Activated CD4-positive, alpha-beta T cell treated with anti-CD3 and anti-CD28 coated beads, Interleukin-2, amount 50 U/mL, for 16 hours (primary cell): ENCODE measurements around the gene CLDN15.
"Not testable (repeated sequence)": the region's sequence is repeated elsewhere in the genome, so short reads cannot be mapped to it uniquely, and the experiment has no call there.

ENCODE experiments used
- DNase-seq: peaks from one replicate; pipeline ENCODE4 v3.0.0-alpha.2; 2020

Gene CLDN15, protein sequence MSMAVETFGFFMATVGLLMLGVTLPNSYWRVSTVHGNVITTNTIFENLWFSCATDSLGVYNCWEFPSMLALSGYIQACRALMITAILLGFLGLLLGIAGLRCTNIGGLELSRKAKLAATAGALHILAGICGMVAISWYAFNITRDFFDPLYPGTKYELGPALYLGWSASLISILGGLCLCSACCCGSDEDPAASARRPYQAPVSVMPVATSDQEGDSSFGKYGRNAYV

DNA sequence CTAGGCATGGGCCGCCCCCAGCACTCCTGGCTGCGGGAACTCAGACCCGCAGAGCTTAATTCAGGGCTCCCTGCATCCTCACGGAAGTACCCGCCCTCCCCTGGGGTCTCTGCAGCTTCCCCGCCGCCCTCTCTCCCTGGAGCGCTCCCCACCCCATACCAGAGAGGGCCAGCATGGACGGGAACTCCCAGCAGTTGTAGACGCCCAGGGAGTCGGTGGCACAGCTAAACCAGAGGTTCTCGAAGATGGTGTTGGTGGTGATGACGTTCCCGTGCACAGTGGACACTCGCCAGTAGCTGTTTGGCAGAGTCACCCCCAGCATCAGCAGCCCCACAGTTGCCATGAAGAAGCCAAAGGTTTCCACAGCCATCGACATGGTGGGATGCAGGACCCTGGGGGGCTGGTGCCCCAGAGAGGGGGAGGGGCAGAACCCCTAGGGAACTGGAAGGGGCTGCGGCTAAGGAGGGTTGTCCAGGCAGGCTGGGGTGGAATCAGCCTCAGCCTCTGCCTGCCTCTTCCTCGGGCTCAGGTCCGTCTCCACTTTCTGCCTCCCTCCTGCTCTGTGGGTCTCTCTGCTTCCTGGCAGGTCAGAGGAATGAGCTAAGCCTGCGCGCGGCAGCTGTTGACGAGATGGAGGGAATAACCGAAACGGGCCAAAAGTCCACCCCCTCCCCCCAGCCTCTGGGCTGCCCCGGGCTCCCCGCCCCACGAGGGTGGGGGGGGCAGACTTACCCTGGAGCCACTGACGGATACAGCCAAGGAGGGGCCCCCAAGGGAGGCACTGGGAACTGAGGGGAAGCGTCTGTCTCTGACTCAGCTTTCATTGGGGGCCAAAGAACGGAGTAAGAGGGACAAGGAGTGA is at the start of gene CLDN15:
Gene CLDN15, minus strand, starts transcription at position 597 of the 862 bp plus-strand sequence. Its CDS starts 221 bp downstream, at position 376.
- DNase-seq: no peak

DNA sequence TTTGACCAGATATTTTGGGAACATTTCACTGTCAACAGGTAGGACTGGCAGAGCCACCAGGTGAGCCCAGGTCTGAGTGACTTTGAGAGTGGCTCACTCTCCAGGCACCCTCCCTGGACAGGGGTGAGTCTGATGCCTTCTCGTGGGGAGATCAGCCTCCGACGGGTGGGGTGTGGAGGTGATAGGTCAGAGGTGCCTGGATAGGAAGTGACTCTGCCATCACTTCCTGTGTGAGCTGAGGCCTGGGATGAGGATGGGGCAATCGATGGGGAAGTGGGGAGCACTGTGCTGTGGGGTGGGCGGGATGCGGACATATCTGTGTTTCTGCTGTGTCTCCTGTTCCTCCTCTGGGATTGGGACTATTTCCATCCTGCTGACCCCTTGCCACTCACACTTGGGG is 49.4 kb upstream of the CLDN15 start:
- DNase-seq: no peak

DNA sequence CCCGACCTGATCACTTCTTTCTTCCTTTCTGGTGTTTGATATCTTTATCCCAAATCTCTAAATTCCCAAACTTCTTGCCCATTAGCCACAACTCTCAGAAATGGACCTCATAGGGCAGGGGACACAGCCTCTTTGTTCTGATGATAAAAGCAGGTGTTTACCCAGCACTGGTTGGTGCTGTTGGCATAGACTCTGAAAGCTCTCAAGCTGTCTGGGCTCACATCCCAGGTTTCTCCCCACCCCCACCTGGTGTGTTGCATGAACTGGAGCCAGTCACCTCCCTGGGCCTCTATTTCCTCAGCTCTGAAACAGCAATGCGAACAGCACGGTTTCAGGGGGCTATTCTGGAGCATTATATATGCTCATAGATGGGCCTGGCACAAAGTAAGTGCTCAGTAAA is 48.3 kb upstream of the CLDN15 start:
- DNase-seq: not testable (repeated sequence)

DNA sequence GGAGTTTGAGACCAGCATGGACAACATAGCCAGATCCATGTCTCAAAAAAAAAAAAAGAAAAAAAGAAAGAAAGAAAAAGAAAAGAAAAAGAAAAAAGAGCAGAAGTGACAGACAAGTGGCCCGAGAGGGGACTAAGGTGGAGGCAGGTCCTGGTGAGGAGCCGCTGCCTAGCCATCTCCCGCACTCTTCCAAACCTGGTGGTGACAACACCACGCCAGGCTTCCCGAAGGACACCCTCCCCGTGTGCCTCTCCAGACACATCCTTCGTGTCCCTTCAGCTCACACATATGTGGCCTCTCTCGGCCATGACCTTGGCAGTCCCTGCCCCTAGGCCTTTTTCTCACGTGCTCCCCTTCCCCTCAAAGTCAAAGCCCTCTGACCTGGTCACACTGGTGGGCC is 47.6 kb upstream of the CLDN15 start:
- DNase-seq: no peak

DNA sequence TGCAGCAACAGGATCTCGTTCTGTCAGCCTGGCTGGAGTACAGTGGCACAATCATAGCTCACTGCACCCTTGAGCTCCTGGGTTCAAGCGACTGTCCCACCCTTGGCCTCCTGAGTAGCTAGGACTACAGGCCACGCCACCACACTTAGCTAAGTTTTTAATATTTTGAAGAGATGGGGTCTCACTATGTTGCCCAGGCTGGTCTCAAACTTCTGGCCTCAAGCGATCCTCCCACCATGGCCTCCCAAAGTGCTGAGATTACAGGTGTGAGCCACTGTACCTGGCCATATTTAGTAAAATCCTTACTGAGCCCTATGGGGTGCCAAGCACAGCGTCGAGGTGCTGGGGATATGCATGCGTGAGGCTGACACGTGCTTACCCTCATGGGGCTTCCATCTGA is 43.3 kb upstream of the CLDN15 start:
- not testable (repeated sequence) for DNase-seq

DNA sequence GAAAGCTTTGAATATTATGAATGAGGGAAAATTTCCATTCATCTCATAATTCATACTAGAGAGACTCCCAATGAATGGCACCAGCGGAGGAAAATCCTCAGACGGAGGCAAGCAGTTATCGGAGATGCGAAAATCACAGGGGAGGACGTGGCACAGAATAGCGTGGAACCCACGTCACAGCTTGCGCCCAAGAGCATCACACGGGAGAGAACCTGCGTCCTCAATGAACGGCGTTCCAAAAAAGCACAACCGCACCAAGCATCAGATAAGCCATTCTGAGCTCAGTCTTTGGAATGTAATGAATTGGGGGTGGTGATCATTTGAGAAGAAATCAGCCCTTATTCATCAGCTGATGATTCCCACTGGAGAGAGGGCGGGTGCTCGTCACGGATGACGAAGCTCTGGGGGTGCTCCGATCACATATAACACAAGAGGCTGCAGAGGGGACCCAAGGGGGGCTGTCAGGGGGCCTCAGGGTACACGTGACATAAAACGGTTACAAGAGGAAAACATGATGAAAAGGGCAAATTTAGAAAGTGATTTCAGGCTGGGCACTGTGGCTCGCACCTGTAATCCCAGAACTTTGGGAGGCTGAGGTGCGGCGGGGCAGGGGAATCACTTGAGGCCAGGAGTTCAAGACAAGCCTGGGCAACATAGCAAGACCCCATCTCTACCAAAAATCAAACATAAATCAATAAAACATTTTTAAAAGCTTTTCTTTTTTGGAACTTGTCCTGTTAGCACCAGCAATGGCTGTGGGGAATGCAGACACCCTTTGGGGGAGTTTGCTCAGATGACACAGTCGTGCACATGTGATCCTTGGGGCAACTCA is 41.1 kb upstream of the CLDN15 start:
- DNase-seq: no peak

DNA sequence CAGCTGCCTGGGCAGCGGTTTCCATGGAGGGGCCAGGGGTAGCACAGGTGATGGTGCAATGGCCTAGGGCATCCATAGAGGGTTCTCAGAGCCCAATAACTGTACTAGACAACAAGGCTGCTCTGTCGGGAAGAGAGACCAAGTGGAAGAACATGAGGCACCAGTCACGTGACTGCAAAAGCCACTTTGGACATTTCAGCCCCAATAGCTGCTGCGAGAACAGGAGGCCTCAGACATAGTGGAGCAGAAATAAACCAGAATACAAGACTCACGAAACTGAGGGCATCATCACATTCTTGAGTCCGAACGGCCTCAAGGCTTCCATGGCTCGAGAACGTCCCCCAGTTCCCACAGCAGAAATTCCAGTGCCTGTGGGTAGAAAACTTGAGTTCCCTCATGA is 39.6 kb upstream of the CLDN15 start:
- DNase-seq: no peak

DNA sequence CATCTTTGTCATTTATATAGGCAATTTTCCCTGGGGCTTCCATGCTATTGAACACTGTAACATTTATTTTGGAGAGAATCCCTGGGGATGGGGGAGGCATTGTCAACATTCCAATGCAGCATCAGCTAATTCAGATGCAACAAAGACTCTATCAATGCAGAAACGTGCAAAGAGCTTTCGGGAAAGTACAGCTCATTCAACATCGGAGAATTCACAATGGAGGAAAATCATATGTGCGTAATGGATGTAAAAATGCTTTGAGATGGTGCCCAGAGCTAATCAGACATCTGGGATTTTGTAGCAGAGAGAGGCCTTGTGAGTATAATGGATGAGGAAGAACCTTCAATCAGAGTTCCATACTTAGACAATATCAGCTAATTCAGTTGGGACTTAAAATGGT is 35.6 kb upstream of the CLDN15 start:
- DNase-seq: no peak

DNA sequence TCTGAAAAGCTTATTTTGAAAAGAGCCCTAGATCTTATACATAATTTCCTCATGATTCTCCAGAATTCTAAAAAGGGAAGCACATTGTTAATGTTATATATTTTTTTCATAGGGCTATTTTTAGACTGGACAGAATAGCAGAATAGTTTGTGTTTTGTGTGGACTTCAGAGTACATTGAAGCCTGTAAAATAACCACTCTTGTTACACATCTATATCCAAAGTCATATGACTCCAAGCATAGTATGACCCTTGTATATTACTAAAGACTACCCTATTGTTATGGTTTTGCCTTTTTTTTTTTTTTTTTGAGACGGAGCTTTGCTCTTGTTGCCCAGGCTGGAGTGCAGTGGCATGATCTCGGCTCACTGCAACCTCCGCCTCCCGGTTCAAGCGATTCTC is 33.4 kb upstream of the CLDN15 start:
- DNase-seq: no peak

DNA sequence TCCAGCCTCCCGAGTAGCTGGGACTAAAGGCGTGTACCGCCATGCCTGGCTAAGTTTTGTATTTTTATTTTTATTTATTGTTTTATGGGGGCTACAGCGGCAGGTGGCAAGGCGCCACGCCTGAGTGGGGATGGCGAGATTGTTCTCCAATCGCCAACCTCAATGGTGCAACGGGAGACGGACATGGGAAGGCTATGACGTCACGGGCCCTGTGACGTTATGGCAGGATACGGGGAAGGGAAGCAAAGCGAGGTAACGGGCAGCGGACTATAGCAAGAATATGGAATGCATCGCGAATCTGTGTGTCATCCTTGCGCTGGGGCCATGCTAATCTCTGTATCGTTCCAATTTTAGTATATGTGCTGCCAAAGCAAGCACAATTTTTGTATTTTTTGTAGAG is 32.1 kb upstream of the CLDN15 start:
- DNase-seq: no peak

DNA sequence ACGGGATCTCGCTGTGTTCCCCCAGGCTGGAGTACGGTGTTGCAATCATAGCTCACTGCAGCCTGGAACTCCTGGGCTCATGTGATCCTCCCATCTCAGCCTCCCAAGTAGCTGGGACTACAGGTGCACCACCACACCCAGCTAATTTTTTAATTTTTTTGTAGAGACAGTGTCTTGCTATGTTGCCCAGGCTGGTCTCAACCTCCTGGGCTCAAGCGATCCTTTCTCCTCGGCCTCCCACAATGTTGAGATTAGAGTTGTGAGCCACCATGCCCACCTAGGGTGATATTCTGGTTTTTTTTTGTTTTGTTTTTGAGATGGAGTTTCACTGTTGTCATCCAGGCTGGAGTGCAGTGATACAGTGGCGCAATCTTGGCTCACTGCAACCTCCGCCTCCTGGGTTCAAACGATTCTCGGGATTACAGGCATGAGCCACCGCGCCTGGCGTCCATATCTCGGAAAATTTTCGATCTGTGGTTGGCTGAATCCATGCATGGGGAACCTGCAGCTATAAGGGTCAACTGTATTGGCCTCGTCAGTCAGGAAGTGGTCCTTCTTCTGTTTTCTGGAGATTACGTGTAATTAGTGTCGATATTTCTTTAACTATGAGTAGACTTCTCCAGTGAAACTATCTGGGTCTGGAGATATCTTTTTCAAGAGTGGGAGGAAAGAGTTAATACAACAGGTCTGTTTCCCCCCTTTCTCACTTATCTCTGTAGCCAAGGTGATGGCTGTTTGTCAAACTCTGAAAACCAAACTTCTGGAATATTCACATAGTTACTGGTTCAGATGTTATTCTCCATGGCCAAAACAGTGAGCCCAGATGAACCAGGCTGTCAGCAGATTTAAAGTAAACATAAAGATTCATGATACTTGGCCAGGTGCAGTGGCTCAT is 28.3 kb upstream of the CLDN15 start:
- DNase-seq: no peak

DNA sequence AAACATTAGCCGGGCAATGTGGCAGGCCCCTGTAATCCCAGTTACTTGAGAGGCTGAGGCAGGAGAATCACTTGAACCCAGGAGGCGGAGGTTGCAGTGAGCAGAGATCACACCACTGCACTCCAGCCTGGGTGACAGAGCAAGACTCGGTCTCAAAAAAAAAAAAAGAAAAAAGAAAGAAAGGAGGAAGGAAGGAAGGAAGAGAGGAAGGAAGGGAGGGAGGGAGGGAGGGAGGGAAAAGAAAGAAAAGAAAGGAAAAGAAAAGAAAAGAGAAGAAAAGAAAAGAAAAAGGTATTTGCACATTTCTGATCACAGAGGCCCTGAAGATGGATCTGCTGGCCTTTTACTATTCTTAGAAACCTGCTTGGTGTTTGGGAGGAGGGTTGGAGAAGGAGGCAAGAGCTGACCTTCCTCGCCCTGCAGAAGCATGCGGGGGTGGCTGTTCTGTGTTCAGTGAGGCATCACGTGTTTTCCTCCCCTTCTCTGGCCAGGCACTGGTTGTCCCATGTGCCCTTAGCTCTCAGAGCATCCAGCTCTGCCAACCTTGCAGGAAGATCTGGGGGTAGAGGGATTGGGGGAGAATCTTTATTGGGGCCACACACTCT is 26.6 kb upstream of the CLDN15 start:
- not testable (repeated sequence) for DNase-seq

DNA sequence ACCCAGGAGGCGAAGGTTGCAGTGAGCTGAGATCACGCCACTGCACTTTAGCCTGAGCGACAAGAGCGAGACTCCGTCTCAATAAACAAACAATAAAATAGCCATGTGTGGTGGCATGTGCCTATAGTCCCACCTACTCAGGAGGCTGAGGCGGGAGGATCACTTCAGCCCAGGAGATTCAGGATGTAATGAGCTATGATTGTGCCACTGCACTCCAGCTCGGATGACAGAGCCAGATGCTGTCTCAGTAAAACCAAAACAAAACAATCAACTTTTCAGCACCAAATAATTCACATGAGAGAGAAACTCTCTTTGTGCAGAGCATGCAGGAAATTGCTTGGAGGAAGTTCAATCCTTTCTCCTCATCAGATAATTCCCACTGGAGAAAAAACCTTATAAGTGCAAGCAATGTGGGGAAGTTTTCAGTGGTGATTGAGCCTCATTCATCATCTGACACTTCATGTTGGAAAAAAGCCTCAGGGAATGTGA is 20.7 kb upstream of the CLDN15 start:
- DNase-seq: no peak

DNA sequence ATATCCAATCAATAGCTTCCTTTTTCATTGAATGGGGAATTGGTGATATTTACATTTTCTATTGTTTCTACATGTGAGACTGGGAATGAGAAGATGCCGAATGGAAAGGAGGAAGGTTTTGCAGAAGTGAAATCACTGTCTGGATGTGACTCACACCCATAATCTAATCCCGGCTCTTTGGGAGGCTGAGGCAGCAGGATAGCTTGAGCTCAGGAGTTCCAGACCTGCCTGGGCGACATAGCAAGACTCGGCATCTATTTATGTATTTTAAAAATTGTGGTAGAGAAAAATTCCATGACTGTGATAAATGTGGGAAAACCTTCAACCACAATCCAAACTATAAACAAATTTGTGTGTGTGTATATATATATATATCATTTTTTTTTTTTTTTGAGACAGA is 18.2 kb upstream of the CLDN15 start:
- no peak for DNase-seq

DNA sequence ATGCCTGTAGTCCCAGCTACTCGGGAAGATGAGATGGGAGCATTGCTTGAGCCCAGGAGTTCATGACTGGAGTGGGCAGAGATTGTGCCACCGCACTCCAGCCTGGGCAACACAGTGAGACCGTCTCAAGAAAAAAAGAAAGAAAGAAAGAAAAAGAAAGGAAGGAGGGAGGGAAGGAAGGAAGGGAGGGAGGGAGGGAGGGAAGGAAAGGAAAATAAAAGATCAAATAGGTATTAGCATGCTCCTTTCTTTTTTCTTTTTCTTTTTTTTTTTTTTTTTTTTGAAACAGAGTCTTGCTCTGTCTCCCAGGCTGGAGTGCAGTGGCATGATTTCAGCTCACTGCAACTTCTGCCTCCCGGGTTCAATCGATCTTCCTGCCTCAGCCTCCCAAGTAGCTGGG is 15.6 kb upstream of the CLDN15 start:
- DNase-seq: not testable (repeated sequence)

DNA sequence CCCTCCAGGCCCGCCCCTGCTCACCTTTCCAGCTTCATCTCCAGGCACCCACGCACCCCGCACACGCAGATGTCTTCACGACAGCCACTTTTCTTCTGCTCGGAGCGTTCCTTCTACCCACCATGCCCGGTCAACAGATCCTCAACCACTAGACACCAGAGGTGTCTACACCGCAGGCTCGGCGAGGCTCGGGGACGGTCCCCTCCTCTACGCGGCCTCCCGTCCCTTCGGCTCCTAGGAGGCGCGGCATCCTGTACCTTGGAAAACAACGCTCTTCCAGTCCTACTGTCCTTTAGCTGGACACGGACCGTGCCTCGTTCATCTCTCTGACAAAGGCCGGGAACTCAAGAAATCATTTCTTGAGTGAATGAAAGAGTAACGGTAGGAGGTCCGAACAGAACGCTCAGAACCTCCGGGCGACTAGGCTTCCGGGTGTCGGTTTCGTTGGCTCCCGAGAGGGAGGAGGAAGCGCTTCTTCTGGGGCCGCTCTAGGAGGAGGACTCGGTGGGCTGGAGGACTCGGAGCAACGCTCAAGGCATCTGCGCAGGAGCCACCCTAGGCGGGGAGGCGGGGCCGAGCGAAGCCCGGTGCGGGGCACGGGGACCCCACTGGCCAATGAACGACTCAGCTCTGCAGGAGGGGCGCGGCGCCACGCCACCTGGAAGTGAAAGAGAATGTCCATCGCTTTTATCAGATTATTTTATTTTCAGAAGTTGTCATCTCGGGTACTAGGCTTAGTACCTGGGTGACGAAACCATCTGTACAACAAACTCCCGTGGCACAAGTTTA is 14.5 kb upstream of the CLDN15 start:
- peak; percentile 99 for DNase-seq

DNA sequence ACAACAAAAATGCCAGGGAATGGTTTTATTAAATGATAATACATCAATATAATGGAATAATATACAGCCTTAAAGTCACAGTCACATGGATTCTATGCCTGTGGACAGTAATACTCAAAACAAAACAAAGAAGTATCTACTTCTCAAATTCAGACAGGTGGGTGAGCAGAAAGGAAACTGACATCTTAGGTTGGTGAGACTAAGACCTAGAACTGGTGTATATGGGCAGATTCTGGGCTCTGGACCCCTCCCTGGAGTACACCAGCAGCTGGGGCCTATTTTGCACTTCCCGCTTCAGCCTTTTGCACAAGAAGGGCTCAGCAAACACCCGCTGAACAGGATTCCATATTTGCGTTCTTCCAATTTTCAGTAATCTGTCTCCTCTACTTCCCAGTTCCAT is 12.7 kb upstream of the CLDN15 start:
- DNase-seq: peak; percentile 38

DNA sequence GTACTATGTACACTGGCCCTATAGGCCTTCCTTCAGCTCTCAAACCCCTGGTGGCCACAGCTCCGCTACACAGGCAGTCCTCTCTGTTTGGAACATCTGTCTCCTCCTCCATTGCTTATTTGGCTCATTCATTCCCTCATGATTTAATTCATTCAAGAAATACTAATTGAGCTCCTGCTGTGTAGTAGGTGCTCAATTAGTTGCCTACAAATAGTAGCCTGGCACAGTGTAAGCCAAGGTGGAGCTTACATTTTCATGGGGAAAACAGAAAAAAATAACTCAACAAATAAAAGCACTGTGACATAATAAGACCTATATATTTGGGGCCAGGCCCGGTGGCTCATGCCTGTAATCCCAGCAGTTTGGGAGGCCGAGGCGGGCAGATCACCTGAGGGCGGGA is 10.7 kb upstream of the CLDN15 start:
- DNase-seq: no peak

DNA sequence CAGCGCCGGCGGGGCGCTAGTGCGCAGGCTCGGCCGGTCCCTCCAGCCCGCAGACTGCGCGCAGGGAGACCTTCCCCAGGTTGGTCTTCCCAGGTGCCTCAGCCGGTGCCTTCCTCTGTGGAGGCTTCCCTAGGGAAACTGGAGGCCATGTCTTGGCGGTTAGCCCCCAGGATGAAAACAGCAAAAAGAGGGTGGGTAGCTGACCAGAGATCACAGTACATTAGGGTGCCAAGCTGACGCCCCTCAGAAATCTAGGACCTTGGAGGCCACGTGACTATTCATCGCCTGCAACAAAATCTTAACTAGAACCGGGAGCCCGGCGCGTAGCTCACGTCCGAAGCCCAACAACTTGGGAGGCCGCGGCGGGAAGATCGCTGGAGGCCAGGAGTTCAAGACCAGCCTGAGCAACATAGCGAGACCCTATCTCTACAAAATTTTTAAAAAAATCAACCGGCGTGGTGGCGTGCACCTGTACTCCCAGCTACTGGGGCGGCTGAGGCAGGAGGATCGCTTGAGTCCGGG is 7.6 kb upstream of the CLDN15 start:
- DNase-seq: no peak

DNA sequence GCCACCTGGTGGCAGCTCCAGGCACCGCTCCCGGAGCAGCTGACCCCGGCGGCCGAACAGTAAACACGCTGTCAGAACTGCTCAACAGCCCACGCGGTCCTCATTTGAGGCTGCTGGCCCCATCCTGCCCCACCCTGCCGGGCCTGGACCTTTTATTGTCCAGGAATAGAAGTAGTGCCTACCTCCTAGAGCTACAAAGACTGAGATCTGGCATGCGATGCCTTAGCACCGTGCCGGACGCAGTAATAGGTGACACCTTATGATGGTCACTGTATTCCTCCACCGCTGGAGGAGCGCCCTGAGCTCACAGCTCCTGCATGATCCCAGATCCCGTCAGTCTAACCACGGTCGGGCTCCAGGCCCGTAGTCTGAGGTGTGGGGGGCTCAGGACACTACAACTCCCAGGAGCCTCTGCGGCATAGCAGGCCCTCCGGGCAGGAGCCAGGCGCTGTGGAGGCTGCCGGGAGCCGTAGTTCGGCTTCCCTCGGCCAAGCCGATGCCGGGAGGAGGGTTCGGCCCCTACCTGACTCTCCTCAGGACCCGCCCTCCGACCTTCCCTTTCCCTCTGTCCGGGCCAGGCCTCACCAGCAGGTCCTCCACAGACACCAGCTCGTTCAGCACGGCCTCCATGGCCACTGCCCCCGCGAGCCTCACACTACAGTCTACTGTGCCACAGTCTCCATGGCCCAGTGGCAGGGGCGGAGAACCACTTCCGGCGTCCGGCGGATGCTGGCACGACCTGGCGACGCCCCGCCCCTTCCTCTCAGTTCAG is 7.0 kb upstream of the CLDN15 start, which contains the start of gene FIS1:
Gene FIS1, minus strand, starts transcription at position 707 of the 772 bp plus-strand sequence. Its CDS starts 77 bp downstream, at position 630.
- peak; percentile 95 for DNase-seq
